ENCODE results near the gene ITGAV.
A peak's percentile ranks its signal among the peaks of the same experiment; 100 is the strongest.

ITGAV gene

GRCh38 chr2:186588940-186589611, 780 bp upstream of the ITGAV start:
- H3K4me3 ChIP-seq (replicated peaks; ENCODE audit: low read depth, low read length), result peak overlapping the region; percentile 75
- DNase-seq (ENCODE audit: extremely low read depth, low read depth), result no peak
- TF ChIP-seq CTCF (IDR thresholded peaks at IDR 0.05; ENCODE audit: low read depth, low read length, missing control alignments), result no peak

DNA sequence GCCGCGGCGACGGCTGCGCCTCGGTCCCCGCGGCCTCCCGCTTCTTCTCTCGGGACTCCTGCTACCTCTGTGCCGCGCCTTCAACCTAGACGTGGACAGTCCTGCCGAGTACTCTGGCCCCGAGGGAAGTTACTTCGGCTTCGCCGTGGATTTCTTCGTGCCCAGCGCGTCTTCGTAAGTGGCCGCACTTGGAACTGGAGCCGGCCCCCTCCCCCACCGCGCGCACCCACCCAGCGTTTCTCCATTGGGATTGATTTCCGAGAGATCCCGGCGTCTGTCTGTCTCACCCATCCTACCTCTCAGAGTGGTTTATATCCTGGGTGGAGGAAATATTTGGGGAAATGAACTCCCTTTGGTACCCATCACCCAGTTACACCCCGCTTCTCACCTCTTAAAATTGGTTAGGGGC, 498 bp downstream of the ITGAV start:
- TF ChIP-seq CTCF (IDR thresholded peaks at IDR 0.05; ENCODE audit: low read depth, low read length, missing control alignments), result no peak
- no peak for DNase-seq (ENCODE audit: extremely low read depth, low read depth)
- H3K4me3 ChIP-seq (replicated peaks; ENCODE audit: low read depth, low read length), result peak overlapping the region; percentile 75

DNA sequence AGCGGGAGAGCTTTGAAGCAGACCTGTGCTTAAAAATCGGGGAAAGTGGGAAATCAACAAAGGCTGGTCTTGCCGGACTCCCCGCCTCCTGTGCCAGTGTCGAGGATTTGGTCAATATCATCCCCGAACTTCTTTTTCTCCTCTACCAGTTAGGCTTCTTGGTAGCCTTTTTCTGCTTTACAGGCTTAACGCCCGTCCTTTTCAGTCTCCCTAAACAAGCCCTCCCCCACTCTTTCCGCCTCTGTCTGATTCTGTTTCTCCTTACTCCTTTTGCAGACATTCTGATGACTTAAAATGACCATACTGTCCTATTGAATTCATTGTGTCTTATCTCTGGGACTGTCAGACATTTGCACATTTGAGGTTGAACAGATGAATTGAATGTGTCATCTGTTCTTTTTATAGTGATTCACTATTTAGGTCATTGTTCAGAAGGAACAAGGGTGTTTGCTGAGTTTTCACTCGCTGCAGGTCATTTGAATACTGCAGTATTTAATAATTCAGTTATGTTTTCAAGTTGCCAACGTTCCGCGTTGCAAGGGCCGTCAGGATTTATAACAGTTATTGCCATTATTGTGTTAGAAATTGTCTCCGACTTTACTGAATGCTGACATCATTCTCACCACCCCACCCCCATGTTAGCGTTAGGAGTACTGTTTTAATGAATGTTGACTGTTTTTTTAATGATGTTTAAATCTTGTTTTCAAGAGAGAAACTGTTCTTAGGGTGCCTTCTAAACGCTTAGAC, 1.1 kb downstream of the ITGAV start:
- TF ChIP-seq CTCF (IDR thresholded peaks at IDR 0.05; ENCODE audit: low read depth, low read length, missing control alignments), result no peak
- DNase-seq (ENCODE audit: extremely low read depth, low read depth), result no peak
- H3K4me3 ChIP-seq (replicated peaks; ENCODE audit: low read depth, low read length), result peak overlapping the region; percentile 75

DNA sequence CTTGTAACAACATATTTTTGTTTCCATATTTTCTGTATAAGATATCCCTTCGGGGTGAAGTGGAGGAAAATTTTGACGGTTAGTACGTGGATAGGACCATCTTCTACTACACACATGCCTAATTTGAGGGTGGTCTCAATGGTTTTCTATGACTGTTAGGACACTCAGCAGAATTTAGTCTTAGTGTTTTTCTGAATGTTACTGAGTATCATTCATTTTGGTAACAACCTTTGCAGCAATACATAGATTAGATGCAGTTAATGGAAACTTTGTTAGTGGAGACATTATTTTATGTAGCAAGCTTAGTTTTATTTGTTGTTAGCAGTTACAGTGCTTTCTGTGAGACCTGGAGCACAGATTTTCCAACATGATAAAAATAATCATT, 1.6 kb downstream of the ITGAV start:
- no peak for TF ChIP-seq CTCF (IDR thresholded peaks at IDR 0.05; ENCODE audit: low read depth, low read length, missing control alignments)
- DNase-seq (ENCODE audit: extremely low read depth, low read depth), result no peak
- H3K4me3 ChIP-seq (replicated peaks; ENCODE audit: low read depth, low read length), result peak overlapping the region; percentile 75

DNA sequence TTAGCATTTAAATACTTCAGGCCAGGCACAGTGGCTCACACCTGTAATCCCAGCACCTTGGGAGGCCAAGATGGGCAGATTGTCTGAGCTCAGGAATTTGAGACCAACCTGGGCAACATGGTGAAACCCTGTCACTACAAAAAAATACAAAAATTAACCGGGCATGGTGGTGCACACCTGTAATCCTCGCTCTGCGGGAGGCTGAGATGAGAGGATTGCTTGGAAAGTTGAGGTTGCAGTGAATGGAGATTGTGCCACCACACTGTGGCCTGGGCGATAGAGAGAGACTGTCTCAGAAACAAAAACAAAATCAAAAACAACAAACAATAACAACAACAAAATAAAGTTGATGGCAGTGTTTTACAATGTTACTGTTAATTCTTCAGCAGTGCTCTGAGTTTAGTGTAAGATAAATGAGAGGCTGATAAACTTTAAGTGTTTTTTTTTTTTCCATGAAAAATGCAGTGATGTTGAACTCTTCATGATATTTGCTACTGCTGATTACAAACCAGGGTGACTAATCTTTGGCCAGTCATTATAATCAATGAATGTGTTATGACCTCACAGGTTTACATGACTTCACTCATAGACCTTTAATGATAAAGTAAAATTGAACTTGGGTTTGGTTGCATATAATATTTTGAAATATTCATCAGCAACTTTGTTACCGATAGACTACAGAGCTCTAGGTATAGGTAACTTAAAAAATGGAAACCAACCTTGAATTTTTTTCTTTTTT, 2.5 kb downstream of the ITGAV start:
- TF ChIP-seq CTCF (IDR thresholded peaks at IDR 0.05; ENCODE audit: low read depth, low read length, missing control alignments), result no peak
- no peak for DNase-seq (ENCODE audit: extremely low read depth, low read depth)
- H3K4me3 ChIP-seq (replicated peaks; ENCODE audit: low read depth, low read length), result peak overlapping the region; percentile 75; the same call in 1 of the 2 replicates

DNA sequence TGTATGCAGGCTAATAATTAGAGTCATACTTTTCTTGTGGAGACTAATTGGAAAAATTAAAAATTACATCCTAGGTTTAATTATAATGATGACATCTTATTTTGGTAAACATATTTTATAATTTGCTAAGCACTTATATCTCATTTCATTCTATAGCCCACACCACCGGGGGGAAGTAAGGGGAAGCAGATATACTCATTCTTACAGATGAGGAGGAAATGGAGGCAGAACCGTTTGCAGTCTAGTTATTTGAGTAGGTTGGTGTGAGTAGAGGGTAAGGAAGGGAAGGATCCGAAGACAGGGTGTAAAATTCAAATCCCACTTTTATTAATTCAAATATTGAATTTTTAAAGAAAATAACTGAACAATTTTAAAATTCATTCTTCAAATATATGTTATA, 3.7 kb downstream of the ITGAV start:
- no peak for DNase-seq (ENCODE audit: extremely low read depth, low read depth)
- TF ChIP-seq CTCF (IDR thresholded peaks at IDR 0.05; ENCODE audit: low read depth, low read length, missing control alignments), result no peak
- H3K4me3 ChIP-seq (replicated peaks; ENCODE audit: low read depth, low read length), result no peak overlapping the region
